Trophoblast cell (in vitro differentiated cells and primary cell): ENCODE data around the gene MLNR.
A peak's percentile ranks its signal among the peaks of the same experiment; 100 is the strongest.

ENCODE experiments used
- DNase-seq, 2 donors: peaks; one replicate each; pipeline ENCODE4 v3.0.0-alpha.2; 2016
- H2AFZ ChIP-seq: 2 replicates; pipeline ENCODE4 v1.6.1; 2013; ENCODE audit warnings: low read length, moderate library complexity, mild to moderate bottlenecking; ENCODE audit not compliant: insufficient read depth, poor library complexity
- H2AK5ac ChIP-seq: 2 replicates; pipeline ENCODE4 v1.6.1; 2013; ENCODE audit warnings: mild to moderate bottlenecking, low read length
- H2BK120ac ChIP-seq: 2 replicates; pipeline ENCODE4 v1.6.1; 2013; ENCODE audit warnings: low read length, mild to moderate bottlenecking, moderate library complexity; ENCODE audit not compliant: insufficient read depth, poor library complexity
- H2BK12ac ChIP-seq: 2 replicates; pipeline ENCODE4 v1.6.1; 2013; ENCODE audit warnings: mild to moderate bottlenecking, low read length, moderate library complexity
- H2BK5ac ChIP-seq: 2 replicates; pipeline ENCODE4 v1.6.1; 2013; ENCODE audit warnings: low read length, low read depth, moderate library complexity, mild to moderate bottlenecking; ENCODE audit not compliant: poor library complexity
- H3K14ac ChIP-seq: 2 replicates; pipeline ENCODE4 v1.6.1; 2013; ENCODE audit warnings: mild to moderate bottlenecking, low read length
- H3K18ac ChIP-seq: 2 replicates; pipeline ENCODE4 v1.6.1; 2013; ENCODE audit warnings: mild to moderate bottlenecking, low read length
- H3K23ac ChIP-seq: 2 replicates; pipeline ENCODE4 v1.6.1; 2013; ENCODE audit warnings: low read length
- H3K27ac ChIP-seq: 2 replicates; pipeline ENCODE4 v1.5.1; 2013; ENCODE audit warnings: low read depth, mild to moderate bottlenecking, inconsistent platforms, low read length, moderate library complexity
- H3K27me3 ChIP-seq: 2 replicates; pipeline ENCODE4 v1.6.1; 2013; ENCODE audit warnings: inconsistent platforms, mild to moderate bottlenecking, low read length, moderate library complexity; ENCODE audit not compliant: insufficient read depth
- H3K36me3 ChIP-seq, 2 experiments: 1 replicate in 1 of 2; 2 replicates in 1 of 2; pipeline ENCODE4 v1.6.1; 2013; ENCODE audit warnings: low read length in 2 of 2, mild to moderate bottlenecking in 2 of 2, moderate library complexity in 1 of 2; ENCODE audit not compliant: insufficient read depth in 2 of 2, control insufficient read depth in 1 of 2
- H3K4ac ChIP-seq: 2 replicates; pipeline ENCODE4 v1.6.1; 2013; ENCODE audit warnings: low read depth, mild to moderate bottlenecking, low read length, moderate library complexity
- H3K4me1 ChIP-seq, 2 experiments: 1 replicate in 1 of 2; 2 replicates in 1 of 2; pipeline ENCODE4 v1.6.1; 2013; ENCODE audit warnings: low read length in 2 of 2, mild to moderate bottlenecking in 2 of 2, moderate library complexity in 1 of 2; ENCODE audit not compliant: insufficient read depth in 2 of 2, control insufficient read depth in 1 of 2
- H3K4me2 ChIP-seq: 2 replicates; pipeline ENCODE4 v1.6.1; 2013; ENCODE audit warnings: inconsistent platforms, mild to moderate bottlenecking, low read length, moderate library complexity
- H3K4me3 ChIP-seq: 2 replicates; pipeline ENCODE4 v1.5.1; 2013; ENCODE audit warnings: mild to moderate bottlenecking, low read depth, low read length, inconsistent platforms
- H3K79me1 ChIP-seq: one replicate; pipeline ENCODE4 v1.6.1; 2013; ENCODE audit warnings: low read length
- H3K79me2 ChIP-seq: 2 replicates; pipeline ENCODE4 v1.6.1; 2013; ENCODE audit warnings: low read length, mild to moderate bottlenecking; ENCODE audit not compliant: control insufficient read depth, insufficient read depth, poor library complexity
- H3K9ac ChIP-seq: 2 replicates; pipeline ENCODE4 v1.6.1; 2013; ENCODE audit warnings: mild to moderate bottlenecking, low read length
- H3K9me3 ChIP-seq: 2 replicates; pipeline ENCODE4 v1.6.1; 2013; ENCODE audit warnings: low read depth, mild to moderate bottlenecking, control low read depth, inconsistent platforms, low read length; ENCODE audit not compliant: insufficient read depth
- H4K12ac ChIP-seq: 2 replicates; pipeline ENCODE4 v1.6.1; 2013; ENCODE audit warnings: low read depth, mild to moderate bottlenecking, low read length, moderate library complexity
- H4K8ac ChIP-seq: 2 replicates; pipeline ENCODE4 v1.6.1; 2013; ENCODE audit warnings: low read depth, mild to moderate bottlenecking, low read length, moderate library complexity
- H4K91ac ChIP-seq: one replicate; pipeline ENCODE4 v1.6.1; 2013; ENCODE audit warnings: low read depth, mild to moderate bottlenecking, low read length, moderate library complexity
- WGBS: extraction: QIAGEN DNeasy Blood & Tissue Kit; methylation state at CpG from one replicate; pipeline ENCODE4 v1.1.7; 2013; ENCODE audit warnings: missing lambda C conversion rate; ENCODE audit not compliant: insufficient read length, insufficient coverage; ENCODE audit errors: extremely low coverage; 5-methylcytosine and 5-hydroxymethylcytosine counted together

The MLNR gene

GRCh38 chr13:49226613-49227012 is 6.5 kb downstream of the MLNR start:
- H3K4ac ChIP-seq = no peak overlapping the region
- no peak overlapping the region for H4K91ac ChIP-seq
- no peak overlapping the region for H3K9ac ChIP-seq
- H4K8ac ChIP-seq = no peak overlapping the region
- H2AK5ac ChIP-seq = no peak overlapping the region
- H3K4me3 ChIP-seq = no peak overlapping the region
- peaks cover 21% of the 10 kb centered on the region for H3K27me3 ChIP-seq
- H3K23ac ChIP-seq = no peak overlapping the region
- H2BK12ac ChIP-seq = no peak overlapping the region
- WGBS = no CpG with 5 or more reads among the region's 5 CpGs
- no peaks in the 10 kb centered on the region for H3K36me3 ChIP-seq
- no peak for DNase-seq
- no peak overlapping the region for H3K18ac ChIP-seq
- H2BK120ac ChIP-seq = no peak overlapping the region
- no peaks in the 10 kb centered on the region for H3K79me1 ChIP-seq
- H3K9me3 ChIP-seq = peaks cover 1% of the 10 kb centered on the region
- H2AFZ ChIP-seq = no peak overlapping the region
- no peak overlapping the region for H4K12ac ChIP-seq
- H3K27ac ChIP-seq = no peak overlapping the region
- no peaks in the 10 kb centered on the region for H3K79me2 ChIP-seq
- no peak overlapping the region for H3K14ac ChIP-seq
- H2BK5ac ChIP-seq = no peak overlapping the region
- H3K4me1 ChIP-seq = no peaks in the 10 kb centered on the region
- no peak overlapping the region for H3K4me2 ChIP-seq

DNA sequence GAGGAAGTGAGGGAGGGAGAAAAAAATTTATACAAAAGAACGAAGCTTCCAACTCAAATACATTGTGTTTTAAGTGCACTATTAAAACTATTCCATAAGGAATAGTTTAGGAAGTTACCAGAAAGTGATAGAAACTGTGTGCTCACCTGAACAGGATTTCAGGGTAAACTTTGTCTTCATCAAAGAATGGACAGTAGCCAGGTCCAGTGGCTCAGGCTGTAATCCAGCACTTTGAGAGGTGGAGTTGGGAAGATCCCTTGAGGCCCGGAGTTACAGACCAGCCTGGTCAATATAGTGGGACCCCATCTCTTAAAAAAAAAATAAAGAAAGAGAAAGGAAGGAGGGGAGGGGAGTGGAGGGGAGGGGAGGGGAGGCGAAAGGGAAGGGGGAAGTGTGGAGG is 14.6 kb downstream of the MLNR start:
- Histone ChIP-seq H2BK120ac (no peak overlapping the region), H3K27ac (no peak overlapping the region), H3K9me3 (no peaks in the 10 kb centered on the region), H2BK5ac (no peak overlapping the region), H3K27me3 (peaks cover 2% of the 10 kb centered on the region), H2AK5ac (no peak overlapping the region), H4K12ac (no peak overlapping the region), H3K9ac (no peak overlapping the region), H4K8ac (no peak overlapping the region), H3K18ac (no peak overlapping the region), H3K79me1 (no peaks in the 10 kb centered on the region), H3K4ac (no peak overlapping the region), H3K14ac (no peak overlapping the region), H3K23ac (no peak overlapping the region), H4K91ac (no peak overlapping the region), H2BK12ac (no peak overlapping the region), H3K79me2 (no peaks in the 10 kb centered on the region), H3K36me3 (no peaks in the 10 kb centered on the region), H2AFZ (no peak overlapping the region), H3K4me3 (no peak overlapping the region), H3K4me1 (peaks cover 0 to 6% of the 10 kb centered on the region in 2 experiments), H3K4me2 (no peak overlapping the region)
- DNase-seq = no peak
- WGBS = 100% methylated on average over 1 of the region's 3 CpGs

DNA sequence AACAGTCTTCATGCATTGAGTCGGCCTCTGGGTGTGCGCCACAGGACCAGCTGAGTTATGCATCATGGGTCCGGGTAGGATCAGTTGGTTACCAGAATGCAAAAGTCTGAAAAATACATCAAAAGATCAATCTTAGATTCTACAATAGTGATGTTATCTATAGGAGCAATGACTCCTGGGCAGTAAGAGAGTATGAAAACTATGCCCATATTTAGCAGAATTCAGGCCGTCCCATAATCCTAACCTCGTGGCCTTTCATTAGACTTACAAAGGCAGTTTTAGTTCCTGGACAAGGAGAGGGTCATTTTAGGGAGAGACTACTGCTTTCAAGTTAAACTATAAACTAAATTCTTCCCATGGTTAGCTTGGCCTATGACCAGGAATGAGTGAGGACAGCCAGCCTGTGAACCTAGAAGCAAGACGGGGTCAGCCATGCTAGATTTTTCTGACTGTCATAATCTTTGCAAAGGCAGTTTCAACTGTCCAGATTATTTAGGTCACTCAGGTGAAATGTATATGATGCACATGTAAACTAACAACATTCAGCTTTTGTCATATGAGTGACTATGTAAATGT is 15.8 kb downstream of the MLNR start:
- peaks cover 2% of the 10 kb centered on the region for H3K27me3 ChIP-seq
- peaks cover 0 to 6% of the 10 kb centered on the region in 2 experiments for H3K4me1 ChIP-seq
- H4K12ac ChIP-seq = no peak overlapping the region
- no peaks in the 10 kb centered on the region for H3K36me3 ChIP-seq
- DNase-seq = peak; percentile 71 to 93
- H3K9me3 ChIP-seq = no peaks in the 10 kb centered on the region
- H2BK12ac ChIP-seq = no peak overlapping the region
- no CpG with 5 or more reads among the region's 6 CpGs for WGBS
- H2AFZ ChIP-seq = no peak overlapping the region
- no peak overlapping the region for H3K4me2 ChIP-seq
- H2AK5ac ChIP-seq = no peak overlapping the region
- H3K79me2 ChIP-seq = no peaks in the 10 kb centered on the region
- no peak overlapping the region for H3K4ac ChIP-seq
- H3K79me1 ChIP-seq = no peaks in the 10 kb centered on the region
- H3K14ac ChIP-seq = no peak overlapping the region
- H2BK120ac ChIP-seq = no peak overlapping the region
- no peak overlapping the region for H2BK5ac ChIP-seq
- no peak overlapping the region for H4K91ac ChIP-seq
- H3K9ac ChIP-seq = no peak overlapping the region
- H3K23ac ChIP-seq = no peak overlapping the region
- H3K4me3 ChIP-seq = no peak overlapping the region
- no peak overlapping the region for H3K18ac ChIP-seq
- H4K8ac ChIP-seq = no peak overlapping the region
- H3K27ac ChIP-seq = no peak overlapping the region

GRCh38 chr13:49238621-49239020 is 18.5 kb downstream of the MLNR start:
- no peak overlapping the region for H3K4me3 ChIP-seq
- H3K9ac ChIP-seq = no peak overlapping the region
- peaks cover 5% of the 10 kb centered on the region for H3K9me3 ChIP-seq
- peaks cover 2% of the 10 kb centered on the region for H3K27me3 ChIP-seq
- H2AFZ ChIP-seq = no peak overlapping the region
- no peak overlapping the region for H2AK5ac ChIP-seq
- H3K14ac ChIP-seq = no peak overlapping the region
- H2BK120ac ChIP-seq = no peak overlapping the region
- H3K4me1 ChIP-seq = peaks cover 0 to 6% of the 10 kb centered on the region in 2 experiments
- H2BK5ac ChIP-seq = no peak overlapping the region
- no peaks in the 10 kb centered on the region for H3K79me1 ChIP-seq
- no peak overlapping the region for H3K18ac ChIP-seq
- H4K91ac ChIP-seq = no peak overlapping the region
- H3K4me2 ChIP-seq = no peak overlapping the region
- no peaks in the 10 kb centered on the region for H3K79me2 ChIP-seq
- H3K4ac ChIP-seq = no peak overlapping the region
- H3K36me3 ChIP-seq = no peaks in the 10 kb centered on the region
- H4K8ac ChIP-seq = no peak overlapping the region
- no peak overlapping the region for H2BK12ac ChIP-seq
- WGBS = no CpG with 5 or more reads among the region's 2 CpGs
- H4K12ac ChIP-seq = no peak overlapping the region
- H3K23ac ChIP-seq = no peak overlapping the region
- DNase-seq = peak; percentile 90 to 99
- no peak overlapping the region for H3K27ac ChIP-seq
